HS-5 (cell line): ENCODE measurements around the gene QKI.
"Not testable (repeated sequence)": the region's sequence is repeated elsewhere in the genome, so short reads cannot be mapped to it uniquely, and the experiment has no call there.

Experiments used
- DNase-seq: peaks from one replicate; pipeline ENCODE4 v3.0.0-alpha.2; 2012; ENCODE audit warnings: low read depth

QKI gene

DNA sequence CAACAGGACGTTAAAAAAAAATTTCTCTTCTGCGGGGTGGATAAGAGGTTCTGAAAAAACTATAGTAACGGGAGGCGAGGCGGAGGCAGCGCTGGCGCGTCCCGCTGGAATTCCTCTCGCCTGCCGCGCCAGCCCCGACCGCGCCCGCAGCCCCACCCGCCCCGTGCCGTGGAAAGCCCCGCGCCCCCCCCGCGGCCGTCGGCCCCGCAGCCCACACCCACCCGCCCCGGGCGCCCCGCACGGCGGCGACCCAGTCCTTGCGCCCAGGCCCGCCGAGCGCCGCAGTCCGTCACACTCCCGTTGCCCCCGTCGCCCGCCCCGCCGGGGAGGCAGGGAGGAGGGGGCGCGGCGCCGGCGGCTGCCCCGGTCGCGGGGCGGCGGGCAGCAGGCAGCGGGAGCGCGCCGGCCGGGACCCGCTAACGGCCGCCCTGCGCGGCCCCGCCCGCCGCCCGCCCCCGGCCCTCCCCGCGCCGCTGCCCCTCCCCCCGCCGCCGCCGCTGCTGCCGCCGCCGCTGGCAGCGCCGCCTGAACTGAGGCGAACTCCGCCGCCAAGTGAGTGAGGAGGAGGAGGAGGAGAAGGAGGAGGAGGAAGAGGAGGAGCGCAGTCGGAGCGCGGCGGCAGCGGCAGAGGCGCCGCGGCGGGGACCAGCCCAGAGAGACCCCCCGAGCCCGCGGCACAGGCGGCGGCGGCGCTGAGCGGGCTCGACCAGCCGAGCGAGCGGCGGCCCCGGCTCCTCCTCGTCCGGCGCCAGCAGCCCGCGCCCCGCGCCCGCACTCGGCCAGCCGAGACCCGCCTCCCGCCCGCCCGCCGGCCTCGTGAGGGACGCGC lies at the start of gene QKI:
Gene QKI, plus strand, starts transcription at position 602 of the 829 bp plus-strand sequence. CDS start 476 bp downstream, outside the sequence.
- DNase-seq, result no peak

DNA sequence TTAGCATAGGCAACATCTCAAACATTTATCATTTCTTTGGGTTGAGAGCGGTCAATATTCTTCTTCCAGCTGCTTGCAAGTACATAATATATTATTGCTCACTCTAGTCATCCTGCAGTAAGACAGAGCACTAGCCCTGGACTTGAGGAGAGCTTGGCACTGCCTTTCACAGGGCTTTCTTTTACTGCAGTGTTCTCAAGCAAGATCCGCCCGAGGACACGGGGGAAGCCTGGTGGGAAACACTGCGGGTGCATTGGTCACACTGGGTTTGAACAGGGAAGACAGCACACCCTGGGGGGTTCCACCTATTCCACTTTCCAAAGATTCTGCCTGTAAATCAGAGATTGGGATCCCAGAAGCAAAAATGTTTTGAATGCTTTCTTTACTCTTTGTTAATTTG lies 48.2 kb upstream of the QKI start:
- DNase-seq, result no peak

DNA sequence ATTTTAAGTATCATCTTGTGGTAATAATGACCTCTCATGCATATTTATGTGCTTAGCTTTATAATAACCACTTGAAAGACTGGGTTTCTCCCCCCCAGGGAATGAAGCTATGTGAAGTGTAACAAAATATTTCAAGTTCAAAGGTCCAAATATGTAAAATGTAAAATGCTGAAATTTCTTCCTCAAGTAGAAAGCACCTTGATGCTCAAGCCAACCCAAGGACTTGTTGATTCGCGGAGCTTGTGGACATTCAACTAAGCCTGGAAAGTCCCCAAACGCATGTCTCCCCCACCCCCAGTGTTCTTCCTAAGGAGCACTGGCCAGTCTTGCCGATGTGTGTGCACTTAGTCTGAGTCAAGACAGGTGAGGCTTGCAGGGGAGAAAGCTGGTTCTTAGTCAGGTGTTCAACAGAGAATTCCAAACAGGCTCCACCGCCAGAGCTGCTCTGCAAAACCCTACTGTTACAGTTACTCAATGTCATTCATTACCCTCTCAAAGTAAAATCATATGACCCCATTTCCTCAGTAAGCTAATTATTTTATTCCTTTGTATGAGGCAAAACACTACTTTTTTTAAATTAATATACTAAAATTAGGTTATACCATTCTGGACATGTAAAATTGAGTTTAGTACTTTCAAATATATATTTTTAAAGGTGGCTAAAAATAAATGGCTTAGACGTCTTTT lies 46.9 kb upstream of the QKI start:
- DNase-seq, result no peak

DNA sequence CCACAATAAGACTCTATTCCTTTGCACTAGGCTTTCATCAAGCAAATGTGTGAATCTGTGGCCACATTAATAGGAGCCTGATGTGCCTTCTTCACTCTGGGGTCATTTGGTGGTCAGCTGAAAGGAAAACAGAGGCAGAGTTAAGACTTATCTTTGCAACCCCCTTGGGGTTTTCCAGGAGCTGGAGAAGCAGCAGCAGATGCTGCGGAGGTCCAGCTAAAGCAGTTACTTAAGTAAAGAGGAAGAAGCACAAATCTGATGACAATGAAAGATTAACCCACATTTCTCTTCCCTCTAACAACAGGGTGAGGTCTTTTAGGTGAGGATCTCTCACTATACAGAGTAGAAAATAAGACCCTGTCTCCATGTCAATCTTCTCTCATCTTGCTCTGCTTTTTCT lies 45.4 kb upstream of the QKI start:
- DNase-seq, result no peak

DNA sequence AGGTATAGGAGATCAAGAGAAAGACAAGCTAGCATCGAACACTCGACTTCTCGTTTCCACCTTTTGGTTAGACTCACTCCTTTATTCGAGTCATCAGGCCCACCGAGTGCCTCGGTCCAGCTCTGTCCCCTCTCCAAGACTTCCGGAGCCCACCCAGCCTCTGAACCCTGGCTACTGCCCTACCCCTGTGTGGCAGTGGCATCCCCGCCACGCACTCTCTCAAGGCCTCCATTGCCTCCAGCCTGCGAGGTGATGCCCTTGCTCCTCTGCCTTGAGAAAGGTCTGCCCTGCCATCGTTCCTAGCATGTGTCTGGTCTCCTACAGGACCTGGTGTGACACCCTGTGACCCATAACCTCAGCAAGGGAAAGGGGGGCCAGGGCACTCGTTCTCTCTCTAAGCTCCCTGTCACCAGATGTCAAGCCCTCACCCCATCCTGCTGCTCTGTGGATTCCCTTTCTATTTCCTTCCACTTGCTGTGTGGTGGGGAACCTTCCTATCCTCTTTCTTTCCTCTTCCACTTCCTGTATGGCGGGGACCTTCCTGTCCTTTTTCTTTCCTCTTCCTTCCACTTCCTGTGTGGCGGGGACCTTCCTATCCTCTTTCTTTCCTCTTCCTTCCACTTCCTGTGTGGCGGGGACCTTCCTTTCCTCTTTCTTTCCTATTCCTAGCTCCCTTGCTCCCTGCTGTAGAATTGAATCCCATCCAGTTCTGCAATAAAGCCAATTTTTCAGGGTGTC lies 44.7 kb upstream of the QKI start:
- no peak for DNase-seq

DNA sequence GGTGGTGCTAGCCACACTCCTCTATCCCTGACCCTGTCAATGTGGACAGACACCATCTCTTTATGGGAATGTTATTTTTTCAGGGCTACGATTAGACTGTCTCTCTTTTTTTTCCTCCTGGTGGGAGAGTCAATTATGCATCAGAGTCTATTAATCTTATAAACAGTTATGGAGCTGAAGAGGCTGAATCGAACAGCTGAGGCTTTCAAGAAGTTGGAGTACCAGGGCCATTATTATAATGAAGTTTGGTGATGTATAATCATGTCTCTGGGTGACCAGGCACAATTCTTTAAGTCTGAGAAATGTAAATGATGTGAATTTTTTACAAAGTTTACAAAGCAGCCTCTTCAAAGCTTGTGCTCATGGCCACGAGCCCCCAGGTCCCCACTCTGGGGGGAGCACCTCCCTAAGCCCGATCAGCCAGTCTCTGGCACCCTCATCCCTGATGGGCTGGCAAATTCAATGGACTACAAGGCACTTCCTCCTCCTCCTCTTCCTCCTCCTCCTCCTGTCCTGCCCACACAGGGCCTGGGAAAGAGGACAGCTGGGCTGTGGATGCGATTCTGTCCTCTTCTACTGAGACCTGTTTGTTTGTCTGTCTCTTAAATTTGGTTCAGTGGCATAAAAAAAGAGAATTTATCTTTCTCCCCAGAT lies 43.9 kb upstream of the QKI start:
- DNase-seq, result no peak

DNA sequence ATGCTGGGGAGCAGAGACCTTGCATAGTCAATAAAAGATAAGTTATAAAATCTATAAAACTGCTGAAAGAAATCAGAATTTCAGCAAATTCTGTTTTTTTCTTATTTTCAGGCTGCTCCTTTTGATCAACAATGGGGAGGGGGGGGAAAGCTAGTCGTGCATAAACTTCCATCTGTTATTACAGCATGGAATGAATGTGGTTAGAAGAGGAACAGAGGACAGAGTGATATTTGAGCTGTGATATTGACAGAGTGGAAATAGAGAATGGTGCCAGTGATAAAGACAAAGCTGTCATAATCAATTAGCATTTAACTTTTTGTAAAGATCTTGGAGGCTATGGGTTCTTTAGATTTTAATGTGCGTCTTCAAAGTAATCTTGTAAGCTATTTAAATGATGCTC lies 43.4 kb upstream of the QKI start:
- no peak for DNase-seq

DNA sequence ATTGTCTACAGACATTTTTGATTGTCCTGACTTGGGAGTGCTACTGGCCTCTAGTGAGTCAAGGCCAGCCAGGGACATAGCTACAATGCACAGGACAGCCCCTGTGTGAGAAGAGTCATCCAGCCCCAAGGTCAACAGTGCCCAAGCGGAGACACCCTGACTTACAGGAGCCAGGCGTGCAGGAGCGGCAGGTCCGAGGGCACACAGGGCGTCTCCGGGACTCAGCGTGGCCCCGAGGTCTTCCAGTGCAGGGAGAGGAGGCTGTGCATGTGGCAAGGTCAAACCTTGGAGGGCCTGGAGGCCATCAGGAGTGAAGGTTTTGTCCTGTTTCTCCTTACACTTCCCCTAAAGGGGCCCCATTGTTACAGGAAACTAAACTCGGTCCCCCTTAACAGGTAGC lies 41.3 kb upstream of the QKI start:
- no peak for DNase-seq

DNA sequence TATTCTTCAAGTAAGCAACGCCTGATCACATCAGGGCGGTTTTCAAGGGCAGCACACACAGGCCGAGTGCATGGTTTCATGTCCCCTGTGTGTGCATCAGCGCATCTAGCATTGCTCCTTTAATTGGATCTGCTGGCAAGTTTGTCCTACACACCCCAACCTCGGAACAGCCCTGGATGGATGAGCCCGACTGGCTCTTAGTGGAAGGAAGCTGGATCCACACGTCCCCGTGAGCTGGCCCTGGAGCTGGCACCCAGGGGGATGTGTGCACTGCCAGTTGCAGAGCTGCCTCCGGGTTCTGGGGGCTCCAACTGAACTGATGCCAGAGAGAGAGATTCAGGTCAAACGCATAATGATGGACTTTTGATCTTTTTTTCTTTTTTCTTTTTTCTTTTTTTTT lies 39.2 kb upstream of the QKI start:
- no peak for DNase-seq

DNA sequence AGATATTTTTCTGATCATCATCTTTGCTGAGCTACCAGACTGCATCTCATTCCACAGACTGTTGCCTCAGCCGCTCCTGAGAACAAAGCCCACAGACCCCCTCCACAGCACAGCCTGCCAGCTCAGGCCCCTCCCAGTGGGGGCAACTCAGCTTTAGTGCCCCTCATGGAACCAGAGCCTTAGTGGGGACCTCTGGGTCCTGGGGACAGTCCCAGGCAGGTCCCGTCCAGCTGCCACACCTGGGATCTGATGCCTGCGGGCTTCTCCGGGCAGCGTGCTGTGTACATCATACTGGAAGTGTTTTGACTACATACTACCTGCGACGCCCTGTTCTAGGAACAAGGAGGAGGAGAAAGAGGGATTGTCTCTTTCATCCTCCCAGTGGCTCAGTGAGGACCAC lies 38.3 kb upstream of the QKI start:
- DNase-seq, result no peak

DNA sequence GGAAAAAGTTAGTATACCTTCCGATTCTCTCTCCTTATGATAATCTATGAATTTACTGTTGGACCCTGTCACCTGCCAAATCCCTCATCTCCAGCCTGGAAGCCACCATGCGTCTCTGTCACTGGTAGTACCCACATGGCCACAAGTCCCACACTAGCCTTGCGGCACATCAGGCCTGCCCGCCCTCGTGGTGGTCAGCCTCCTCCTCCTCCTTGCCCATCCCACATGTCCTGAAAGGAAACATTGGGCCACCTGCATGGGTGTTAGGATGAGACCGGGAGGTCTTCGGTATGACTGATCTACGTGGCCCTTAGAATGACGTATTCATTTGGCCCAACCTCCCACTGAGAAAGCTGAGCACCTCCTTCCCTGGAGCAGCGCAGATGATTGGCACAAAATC lies 37.0 kb upstream of the QKI start:
- DNase-seq, result no peak

DNA sequence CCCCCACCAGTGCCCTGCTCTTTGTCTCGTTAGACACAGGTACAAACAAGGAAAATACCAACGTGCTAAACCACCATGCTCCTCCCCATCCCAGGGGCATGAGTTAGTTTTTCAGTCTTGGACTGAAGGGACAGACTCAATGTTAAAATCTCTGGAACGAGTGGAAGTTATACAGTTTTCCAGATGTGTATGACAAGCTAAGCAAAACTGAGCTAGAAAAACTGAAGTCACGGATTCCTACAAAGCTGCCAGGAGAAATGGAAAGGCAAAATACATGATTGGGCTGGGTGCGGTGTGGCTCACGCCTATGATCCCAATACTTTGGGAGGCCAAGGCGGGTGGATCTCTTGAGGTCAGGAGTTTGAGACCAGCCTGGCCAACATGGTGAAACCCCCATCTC lies 34.3 kb upstream of the QKI start:
- no peak for DNase-seq

DNA sequence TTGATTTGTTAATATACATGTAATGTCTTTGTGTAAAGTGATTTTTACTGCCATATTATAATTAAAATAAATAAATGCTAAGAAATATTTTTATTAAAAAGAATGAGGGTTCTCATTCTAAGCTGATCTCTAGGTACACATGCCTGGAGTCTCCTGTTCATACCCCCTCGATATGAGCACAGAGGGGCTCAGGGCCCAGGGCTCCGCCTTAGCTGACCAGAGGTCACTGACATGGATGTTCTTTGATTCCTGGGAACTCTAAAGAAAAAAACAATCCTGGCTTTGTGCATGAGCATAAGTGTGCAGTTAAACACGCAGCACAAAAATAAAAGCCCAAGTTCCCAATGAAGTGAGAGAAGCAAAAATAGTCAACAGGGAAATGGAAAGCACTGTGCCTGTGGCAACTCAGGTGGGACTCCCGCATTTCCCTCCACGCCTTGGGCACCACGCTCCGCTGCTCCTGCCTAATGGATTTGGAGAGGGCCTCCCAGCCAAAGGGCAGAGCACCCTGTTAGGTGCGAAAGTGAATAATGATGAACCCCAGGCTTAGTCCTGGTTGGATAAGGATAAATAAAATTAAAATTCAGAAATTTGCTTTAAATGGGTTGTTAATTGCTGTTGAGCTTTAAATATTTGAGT lies 33.3 kb upstream of the QKI start:
- DNase-seq, result no peak

DNA sequence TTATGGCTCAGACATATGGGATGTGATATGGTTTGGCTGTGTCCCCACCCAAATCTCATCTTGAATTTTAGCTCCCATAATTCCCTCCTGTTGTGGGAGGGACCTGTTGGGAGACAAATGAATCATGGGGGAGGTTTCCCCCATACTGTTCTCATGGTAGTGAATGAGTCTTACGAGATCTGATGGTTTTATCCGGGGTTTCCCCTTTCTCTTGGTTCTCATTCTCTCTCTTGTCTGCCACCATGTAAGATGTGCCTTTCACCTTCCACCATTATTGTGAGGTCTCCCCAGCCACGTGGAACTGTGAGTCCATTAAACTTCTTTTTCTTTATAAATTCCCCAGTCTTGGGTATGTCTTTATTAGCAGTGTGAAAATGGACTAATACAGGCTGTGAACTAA lies 31.1 kb upstream of the QKI start:
- DNase-seq, result not testable (repeated sequence)

DNA sequence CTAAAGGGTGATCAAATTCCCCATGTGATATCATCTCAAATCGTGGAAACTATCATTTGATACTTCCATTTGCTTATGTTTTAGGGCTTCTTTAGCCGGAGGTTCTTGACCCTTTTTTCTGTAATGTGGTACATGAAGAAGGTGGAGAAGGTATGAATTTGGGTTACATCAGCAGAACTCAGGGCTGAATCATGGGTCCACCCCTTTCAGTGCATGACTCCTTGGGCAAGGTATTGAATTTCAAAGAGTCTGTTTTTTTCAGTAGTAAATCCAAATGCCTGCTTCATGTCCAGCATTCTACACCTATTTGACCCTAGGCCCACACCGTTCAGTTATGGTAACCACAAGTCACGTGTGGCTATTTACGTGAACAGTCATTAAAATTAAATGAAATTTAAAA lies 30.6 kb upstream of the QKI start:
- no peak for DNase-seq

DNA sequence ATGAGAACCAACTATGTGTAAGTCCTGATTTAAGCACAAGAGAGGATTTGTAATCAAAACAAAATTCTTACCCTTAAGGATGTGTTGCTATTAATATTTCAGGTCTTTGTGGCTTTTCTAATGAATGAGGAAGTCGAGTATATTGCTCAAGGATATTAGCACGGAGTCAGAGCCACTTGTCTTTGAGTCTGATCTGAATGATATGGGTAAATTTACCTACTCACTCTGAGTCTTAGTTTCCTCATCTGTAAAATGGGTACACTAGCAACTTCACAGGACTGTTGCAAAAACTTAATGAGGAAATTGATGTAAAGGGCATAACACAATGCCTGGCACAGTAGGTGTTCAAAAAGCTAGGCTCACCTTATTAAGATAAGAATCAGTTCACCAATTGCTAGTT lies 30.0 kb upstream of the QKI start:
- DNase-seq, result no peak

DNA sequence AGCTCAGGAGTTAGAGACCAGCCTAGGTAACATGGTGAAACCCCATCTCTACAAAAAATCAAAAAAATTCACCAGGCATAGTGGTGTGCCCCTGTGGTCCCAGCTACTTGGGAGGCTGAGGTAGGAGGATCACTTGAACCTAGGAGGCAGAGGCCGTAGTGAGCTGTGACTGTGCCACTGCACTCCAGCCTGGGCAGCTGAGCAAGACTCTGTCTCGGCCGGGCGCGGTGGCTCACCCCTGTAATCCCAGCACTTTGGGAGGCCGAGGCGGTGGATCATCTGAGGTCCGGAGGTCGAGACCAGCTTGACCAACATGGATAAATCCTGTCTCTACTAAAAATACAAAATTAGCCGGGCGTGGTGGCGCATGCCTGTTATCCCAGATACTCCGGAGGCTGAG lies 29.0 kb upstream of the QKI start:
- not testable (repeated sequence) for DNase-seq

DNA sequence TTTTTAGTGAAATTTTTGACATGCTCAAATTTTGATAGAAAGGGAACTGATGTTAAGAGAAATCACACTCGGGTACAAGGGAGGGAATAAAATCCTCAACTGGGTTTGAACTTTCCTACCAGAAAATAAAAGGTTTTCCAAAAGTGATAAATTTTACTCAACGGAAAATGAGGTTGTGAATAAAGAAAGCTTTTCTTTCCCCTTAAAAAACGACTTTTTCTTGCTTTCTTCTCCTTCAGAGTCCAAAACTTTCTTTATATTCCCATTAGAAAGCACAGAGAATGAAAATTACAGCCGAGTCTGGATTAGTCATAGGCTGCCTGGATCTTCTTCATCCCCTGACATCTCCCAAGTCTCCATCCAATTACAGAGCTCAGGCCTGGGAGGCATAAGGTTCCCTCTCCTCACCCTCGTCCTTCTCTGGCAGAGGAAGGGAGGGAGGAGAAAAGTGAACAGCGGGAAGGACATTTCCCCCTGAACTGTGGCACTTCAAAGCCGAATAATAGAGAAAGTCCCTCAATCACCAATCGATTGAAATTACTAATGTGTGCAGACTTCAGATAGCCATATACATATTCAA lies 28.1 kb upstream of the QKI start:
- DNase-seq, result no peak

DNA sequence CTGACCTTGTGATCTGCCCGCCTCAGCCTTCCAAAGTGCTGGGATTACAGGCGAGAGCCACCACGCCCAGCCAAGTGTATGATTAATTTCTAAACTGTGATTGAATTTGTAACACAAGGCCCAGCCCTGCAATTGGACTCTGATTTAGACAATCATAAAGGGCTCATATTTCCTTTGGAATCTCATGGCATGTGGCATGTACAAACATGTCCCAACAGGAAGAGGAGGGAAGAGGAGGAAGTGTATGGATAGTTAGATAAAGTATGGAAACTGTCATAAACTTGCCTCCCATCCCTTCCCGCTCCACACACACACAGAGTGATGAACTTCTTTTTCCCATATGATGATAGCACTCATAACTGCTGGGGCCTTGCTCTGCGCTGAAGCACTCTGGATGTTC lies 27.2 kb upstream of the QKI start:
- no peak for DNase-seq

DNA sequence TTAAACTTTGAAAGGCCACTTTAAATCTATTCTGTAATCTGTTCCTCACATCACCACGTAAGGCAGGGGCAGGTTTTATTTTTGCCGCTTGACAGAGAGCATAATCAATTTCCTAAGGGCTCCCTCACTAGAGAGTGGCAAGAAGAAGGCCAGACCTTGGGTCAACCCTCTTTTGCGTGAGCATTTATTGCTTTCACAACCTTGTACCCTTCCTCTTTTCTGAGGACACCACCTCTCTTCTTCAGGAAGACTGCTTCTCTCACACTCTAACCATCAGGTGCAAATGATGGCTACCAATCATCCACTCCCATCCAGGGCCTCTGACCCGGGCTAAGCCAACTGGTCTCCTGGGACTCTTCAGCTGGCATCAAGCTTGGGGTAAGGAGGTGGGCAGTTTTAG lies 25.2 kb upstream of the QKI start:
- no peak for DNase-seq

DNA sequence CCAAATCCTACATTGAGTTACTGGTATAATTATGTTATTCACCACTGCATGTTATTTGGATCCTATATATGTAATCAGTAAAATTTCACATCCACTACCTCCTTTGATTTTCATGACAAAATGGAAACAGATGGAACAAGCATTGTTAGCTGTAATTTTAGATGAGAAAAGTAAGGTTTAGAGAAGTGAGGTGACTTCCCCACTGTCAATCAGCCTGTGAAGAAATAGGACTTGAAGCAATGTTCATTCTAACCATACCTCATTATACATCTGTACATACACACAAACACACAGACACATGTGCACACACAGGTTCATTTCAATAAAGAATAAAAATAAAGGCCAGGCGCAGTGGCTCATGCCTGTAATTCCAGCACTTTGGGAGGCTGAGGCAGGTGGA lies 23.7 kb upstream of the QKI start:
- DNase-seq, result no peak

DNA sequence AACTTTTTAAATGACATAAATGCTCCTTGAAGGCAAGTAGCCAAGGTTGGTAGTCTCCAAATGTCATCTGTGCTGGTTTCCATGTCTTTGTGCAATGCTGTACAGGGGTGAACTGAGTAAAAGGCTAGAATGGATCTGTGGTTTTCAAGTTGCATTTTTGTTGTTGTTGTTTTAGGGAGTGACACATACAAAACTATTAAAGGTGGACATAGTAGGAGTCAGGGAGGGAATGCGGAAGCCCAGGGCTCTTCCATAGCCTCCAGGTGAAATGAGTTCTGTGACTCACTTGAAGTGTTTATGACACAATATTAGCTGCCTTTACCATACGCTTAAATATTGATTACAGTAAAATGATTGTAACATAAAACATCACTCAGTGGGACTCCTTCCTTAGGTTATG lies 22.5 kb upstream of the QKI start:
- DNase-seq, result no peak
